HepG2 (cell line): ENCODE data around the gene LYZ. TPM values are rescaled to one million over a fixed set of nuclear protein-coding genes. Genes with fewer than 3 reads are reported as not detected.

Experiments used
- ATM ChIP-seq: fragments of 450-650 bp; IDR thresholded peaks from 2 replicates; pipeline ENCODE4 v1.7.1; 2017; ENCODE audit warnings: mild to moderate bottlenecking, borderline replicate concordance
- GATAD2A ChIP-seq: IDR thresholded peaks from 2 replicates; pipeline ENCODE4 v1.6.1; 2016
- GTF2F1 ChIP-seq: fragments of 150-350 bp; IDR thresholded peaks from 2 replicates; pipeline ENCODE4 v1.6.1; 2014; ENCODE audit warnings: low read length
- HMG20A ChIP-seq: IDR thresholded peaks from 2 replicates; pipeline ENCODE4 v1.6.1; 2016; ENCODE audit warnings: borderline replicate concordance
- KDM3A ChIP-seq: IDR thresholded peaks from 2 replicates; pipeline ENCODE4 v1.6.1; 2018; ENCODE audit warnings: low read depth, missing compliant biosample characterization
- MZF1 ChIP-seq: sonication (generic); formaldehyde crosslinking; IDR thresholded peaks from 2 replicates; pipeline ENCODE4 v1.8.1; 2023; ENCODE audit warnings: mild to moderate bottlenecking, missing genetic modification reagents, borderline replicate concordance
- NCOA2 ChIP-seq: sonication (generic); formaldehyde crosslinking; IDR thresholded peaks from 2 replicates; pipeline ENCODE4 v1.8.0; 2022; ENCODE audit warnings: inconsistent platforms
- POGZ ChIP-seq: sonication (generic); formaldehyde crosslinking; IDR thresholded peaks from 2 replicates; pipeline ENCODE4 v1.4.0; 2020; ENCODE audit warnings: mild to moderate bottlenecking, missing genetic modification reagents
- RAD21 ChIP-seq: fragments of 450-650 bp; formaldehyde crosslinking; IDR thresholded peaks from 2 replicates; pipeline ENCODE4 v1.5.0; 2020; ENCODE audit warnings: mild to moderate bottlenecking
- TCF12 ChIP-seq, 2 experiments: fragments of 450-650 bp in 1 of 2; sonication (generic) in 1 of 2; formaldehyde crosslinking in 1 of 2; IDR thresholded peaks; 2 replicates each; pipeline versions ENCODE4 v1.6.1 to v1.8.0; 2017 to 2022; ENCODE audit warnings: antibody characterized with exemption in 1 of 2, mild to moderate bottlenecking in 1 of 2, missing genetic modification reagents in 1 of 2, moderate library complexity in 1 of 2
- YEATS4 ChIP-seq: sonication (generic); formaldehyde crosslinking; IDR thresholded peaks from 2 replicates; pipeline ENCODE4 v1.4.0; 2020; ENCODE audit warnings: missing genetic modification reagents, borderline replicate concordance
- ZBTB8A ChIP-seq: sonication (generic); formaldehyde crosslinking; IDR thresholded peaks from 2 replicates; pipeline ENCODE4 v1.4.0; 2020; ENCODE audit warnings: mild to moderate bottlenecking, low read depth, missing genetic modification reagents, borderline replicate concordance
- ZFP82 ChIP-seq: sonication (generic); formaldehyde crosslinking; IDR thresholded peaks from 2 replicates; pipeline ENCODE4 v1.5.1; 2020; ENCODE audit warnings: mild to moderate bottlenecking, missing genetic modification reagents, borderline replicate concordance
- ZIK1 ChIP-seq: sonication (generic); formaldehyde crosslinking; IDR thresholded peaks from 2 replicates; pipeline ENCODE4 v1.5.0; 2020; ENCODE audit warnings: mild to moderate bottlenecking, low read depth, missing genetic modification reagents, borderline replicate concordance
- ZNF446 ChIP-seq: sonication (generic); formaldehyde crosslinking; IDR thresholded peaks from 2 replicates; pipeline ENCODE4 v1.5.0; 2020; ENCODE audit warnings: mild to moderate bottlenecking, missing genetic modification reagents
- ZSCAN29 ChIP-seq: sonication (generic); formaldehyde crosslinking; conservative IDR thresholded peaks from 2 replicates; pipeline ENCODE4 v1.4.0; 2020; ENCODE audit warnings: mild to moderate bottlenecking, missing genetic modification reagents
- polyA plus RNA-seq, 8 experiments: library from polyadenylated mRNA; depleted of rRNA in 3 of 8; stranded (reverse) in 7 of 8; unstranded in 1 of 8; fragments of >200 nt; fragmentation: Illumina TruSeq in 4 of 8; extraction: Trizol in 4 of 8; gene quantifications; 2 replicates each; pipeline versions ENCODE4 v1.2.1 to v1.2.3, GENCODE V29; 2011 to 2016; ENCODE audit warnings: low read depth in 4 of 8, missing spikeins in 1 of 8, mixed read lengths in 1 of 8; ENCODE audit not compliant: insufficient read depth in 1 of 8
- total RNA-seq, 5 experiments: library from RNA; depleted of rRNA; stranded (reverse); fragments of >200 nt; fragmentation: Illumina TruSeq; extraction: Trizol; gene quantifications; 2 replicates each; pipeline ENCODE4 v1.2.3, GENCODE V29; 2016; ENCODE audit warnings: low read depth in 1 of 5
- TF ChIP-seq, protein P1 (sequence below): sonication (generic); formaldehyde crosslinking; IDR thresholded peaks from 2 replicates; pipeline ENCODE4 v1.4.0; 2020; ENCODE audit warnings: missing genetic modification reagents, borderline replicate concordance
- TF ChIP-seq, protein P2 (sequence below): sonication (generic); formaldehyde crosslinking; IDR thresholded peaks from 2 replicates; pipeline ENCODE4 v1.4.0; 2020; ENCODE audit warnings: missing genetic modification reagents, borderline replicate concordance
- TF ChIP-seq, protein P3 (sequence below): sonication (generic); formaldehyde crosslinking; IDR thresholded peaks from 2 replicates; pipeline ENCODE4 v1.5.1; 2020; ENCODE audit warnings: mild to moderate bottlenecking, missing genetic modification reagents

Gene LYZ
- total and polyA plus RNA-seq, 2 of the 13 experiments (the other 11 are each of a cell fraction or from before 2014, with no cell fraction given): 1,788 to 2,054 TPM

DNA sequence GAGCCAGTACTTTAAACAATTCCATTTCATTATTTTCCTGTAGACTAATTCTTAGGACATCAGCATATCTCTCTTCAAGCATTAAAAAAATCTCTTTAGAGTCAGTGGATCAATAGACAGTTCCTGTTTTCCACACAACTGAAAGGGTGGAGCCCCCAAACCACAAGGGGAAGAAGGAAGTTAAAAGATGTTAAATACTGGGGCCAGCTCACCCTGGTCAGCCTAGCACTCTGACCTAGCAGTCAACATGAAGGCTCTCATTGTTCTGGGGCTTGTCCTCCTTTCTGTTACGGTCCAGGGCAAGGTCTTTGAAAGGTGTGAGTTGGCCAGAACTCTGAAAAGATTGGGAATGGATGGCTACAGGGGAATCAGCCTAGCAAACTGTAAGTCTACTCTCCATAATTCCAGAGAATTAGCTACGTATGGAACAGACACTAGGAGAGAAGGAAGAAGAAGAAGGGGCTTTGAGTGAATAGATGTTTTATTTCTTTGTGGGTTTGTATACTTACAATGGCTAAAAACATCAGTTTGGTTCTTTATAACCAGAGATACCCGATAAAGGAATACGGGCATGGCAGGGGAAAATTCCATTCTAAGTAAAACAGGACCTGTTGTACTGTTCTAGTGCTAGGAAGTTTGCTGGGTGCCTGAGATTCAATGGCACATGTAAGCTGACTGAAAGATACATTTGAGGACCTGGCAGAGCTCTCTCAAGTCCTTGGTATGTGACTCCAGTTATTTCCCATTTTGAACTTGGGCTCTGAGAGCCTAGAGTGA is at the start of gene LYZ (continued):
- TF ChIP-seq, protein P1, sequence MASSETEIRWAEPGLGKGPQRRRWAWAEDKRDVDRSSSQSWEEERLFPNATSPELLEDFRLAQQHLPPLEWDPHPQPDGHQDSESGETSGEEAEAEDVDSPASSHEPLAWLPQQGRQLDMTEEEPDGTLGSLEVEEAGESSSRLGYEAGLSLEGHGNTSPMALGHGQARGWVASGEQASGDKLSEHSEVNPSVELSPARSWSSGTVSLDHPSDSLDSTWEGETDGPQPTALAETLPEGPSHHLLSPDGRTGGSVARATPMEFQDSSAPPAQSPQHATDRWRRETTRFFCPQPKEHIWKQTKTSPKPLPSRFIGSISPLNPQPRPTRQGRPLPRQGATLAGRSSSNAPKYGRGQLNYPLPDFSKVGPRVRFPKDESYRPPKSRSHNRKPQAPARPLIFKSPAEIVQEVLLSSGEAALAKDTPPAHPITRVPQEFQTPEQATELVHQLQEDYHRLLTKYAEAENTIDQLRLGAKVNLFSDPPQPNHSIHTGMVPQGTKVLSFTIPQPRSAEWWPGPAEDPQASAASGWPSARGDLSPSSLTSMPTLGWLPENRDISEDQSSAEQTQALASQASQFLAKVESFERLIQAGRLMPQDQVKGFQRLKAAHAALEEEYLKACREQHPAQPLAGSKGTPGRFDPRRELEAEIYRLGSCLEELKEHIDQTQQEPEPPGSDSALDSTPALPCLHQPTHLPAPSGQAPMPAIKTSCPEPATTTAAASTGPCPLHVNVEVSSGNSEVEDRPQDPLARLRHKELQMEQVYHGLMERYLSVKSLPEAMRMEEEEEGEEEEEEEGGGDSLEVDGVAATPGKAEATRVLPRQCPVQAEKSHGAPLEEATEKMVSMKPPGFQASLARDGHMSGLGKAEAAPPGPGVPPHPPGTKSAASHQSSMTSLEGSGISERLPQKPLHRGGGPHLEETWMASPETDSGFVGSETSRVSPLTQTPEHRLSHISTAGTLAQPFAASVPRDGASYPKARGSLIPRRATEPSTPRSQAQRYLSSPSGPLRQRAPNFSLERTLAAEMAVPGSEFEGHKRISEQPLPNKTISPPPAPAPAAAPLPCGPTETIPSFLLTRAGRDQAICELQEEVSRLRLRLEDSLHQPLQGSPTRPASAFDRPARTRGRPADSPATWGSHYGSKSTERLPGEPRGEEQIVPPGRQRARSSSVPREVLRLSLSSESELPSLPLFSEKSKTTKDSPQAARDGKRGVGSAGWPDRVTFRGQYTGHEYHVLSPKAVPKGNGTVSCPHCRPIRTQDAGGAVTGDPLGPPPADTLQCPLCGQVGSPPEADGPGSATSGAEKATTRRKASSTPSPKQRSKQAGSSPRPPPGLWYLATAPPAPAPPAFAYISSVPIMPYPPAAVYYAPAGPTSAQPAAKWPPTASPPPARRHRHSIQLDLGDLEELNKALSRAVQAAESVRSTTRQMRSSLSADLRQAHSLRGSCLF: no peak
- TF ChIP-seq ATM (no peak), NCOA2 (CRISPR knock-in tag) (peak; percentile 98), GTF2F1 (no peak), YEATS4 (CRISPR knock-in tag) (peak; percentile 47; the same call in 1 of the 2 replicates), ZSCAN29 (CRISPR knock-in tag) (peak; percentile 90), GATAD2A (CRISPR knock-in tag) (peak; percentile 94), POGZ (CRISPR knock-in tag) (peak; percentile 62), TCF12 (IDR thresholded peaks at IDR 0.05) (no peak), TCF12 (CRISPR knock-in tag; IDR thresholded peaks at IDR 0.05) (peak; percentile 94), ZIK1 (CRISPR knock-in tag) (no peak), ZNF446 (CRISPR knock-in tag) (no peak), ZFP82 (CRISPR knock-in tag) (peak; percentile 58; the same call in 1 of the 2 replicates), KDM3A (CRISPR knock-in tag) (peak; percentile 50; the same call in 1 of the 2 replicates), RAD21 (CRISPR knock-in tag) (no peak), HMG20A (CRISPR knock-in tag) (peak; percentile 50; the same call in 1 of the 2 replicates), MZF1 (CRISPR knock-in tag) (no peak), ZBTB8A (CRISPR knock-in tag) (no peak)
- TF ChIP-seq, protein P2, sequence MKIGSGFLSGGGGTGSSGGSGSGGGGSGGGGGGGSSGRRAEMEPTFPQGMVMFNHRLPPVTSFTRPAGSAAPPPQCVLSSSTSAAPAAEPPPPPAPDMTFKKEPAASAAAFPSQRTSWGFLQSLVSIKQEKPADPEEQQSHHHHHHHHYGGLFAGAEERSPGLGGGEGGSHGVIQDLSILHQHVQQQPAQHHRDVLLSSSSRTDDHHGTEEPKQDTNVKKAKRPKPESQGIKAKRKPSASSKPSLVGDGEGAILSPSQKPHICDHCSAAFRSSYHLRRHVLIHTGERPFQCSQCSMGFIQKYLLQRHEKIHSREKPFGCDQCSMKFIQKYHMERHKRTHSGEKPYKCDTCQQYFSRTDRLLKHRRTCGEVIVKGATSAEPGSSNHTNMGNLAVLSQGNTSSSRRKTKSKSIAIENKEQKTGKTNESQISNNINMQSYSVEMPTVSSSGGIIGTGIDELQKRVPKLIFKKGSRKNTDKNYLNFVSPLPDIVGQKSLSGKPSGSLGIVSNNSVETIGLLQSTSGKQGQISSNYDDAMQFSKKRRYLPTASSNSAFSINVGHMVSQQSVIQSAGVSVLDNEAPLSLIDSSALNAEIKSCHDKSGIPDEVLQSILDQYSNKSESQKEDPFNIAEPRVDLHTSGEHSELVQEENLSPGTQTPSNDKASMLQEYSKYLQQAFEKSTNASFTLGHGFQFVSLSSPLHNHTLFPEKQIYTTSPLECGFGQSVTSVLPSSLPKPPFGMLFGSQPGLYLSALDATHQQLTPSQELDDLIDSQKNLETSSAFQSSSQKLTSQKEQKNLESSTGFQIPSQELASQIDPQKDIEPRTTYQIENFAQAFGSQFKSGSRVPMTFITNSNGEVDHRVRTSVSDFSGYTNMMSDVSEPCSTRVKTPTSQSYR (CRISPR knock-in tag): peak; percentile 21; the same call in 1 of the 2 replicates
- TF ChIP-seq, protein P3, sequence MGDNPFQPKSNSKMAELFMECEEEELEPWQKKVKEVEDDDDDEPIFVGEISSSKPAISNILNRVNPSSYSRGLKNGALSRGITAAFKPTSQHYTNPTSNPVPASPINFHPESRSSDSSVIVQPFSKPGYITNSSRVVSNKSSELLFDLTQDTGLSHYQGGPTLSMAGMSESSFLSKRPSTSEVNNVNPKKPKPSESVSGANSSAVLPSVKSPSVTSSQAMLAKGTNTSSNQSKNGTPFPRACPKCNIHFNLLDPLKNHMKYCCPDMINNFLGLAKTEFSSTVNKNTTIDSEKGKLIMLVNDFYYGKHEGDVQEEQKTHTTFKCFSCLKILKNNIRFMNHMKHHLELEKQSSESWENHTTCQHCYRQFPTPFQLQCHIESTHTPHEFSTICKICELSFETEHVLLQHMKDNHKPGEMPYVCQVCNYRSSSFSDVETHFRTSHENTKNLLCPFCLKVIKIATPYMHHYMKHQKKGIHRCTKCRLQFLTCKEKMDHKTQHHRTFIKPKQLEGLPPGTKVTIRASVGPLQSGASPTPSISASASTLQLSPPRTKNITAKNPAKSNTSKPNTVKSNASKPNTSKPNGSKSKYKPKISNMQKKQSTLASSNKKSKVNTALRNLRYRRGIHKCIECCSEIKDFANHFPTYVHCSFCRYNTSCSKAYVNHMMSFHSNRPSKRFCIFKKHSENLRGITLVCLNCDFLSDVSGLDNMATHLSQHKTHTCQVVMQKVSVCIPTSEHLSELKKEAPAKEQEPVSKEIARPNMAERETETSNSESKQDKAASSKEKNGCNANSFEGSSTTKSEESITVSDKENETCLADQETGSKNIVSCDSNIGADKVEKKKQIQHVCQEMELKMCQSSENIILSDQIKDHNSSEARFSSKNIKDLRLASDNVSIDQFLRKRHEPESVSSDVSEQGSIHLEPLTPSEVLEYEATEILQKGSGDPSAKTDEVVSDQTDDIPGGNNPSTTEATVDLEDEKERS (CRISPR knock-in tag): peak; percentile 52; the same call in 1 of the 2 replicates
